ENCODE results near the gene FOXC2. TPM values are rescaled to one million over a fixed set of nuclear protein-coding genes. Genes with fewer than 3 reads are reported as not detected.

FOXC2 gene
- total RNA-seq, 4 donors from 2014 or later = 0.09 to 0.57 (median 0.40) TPM

DNA sequence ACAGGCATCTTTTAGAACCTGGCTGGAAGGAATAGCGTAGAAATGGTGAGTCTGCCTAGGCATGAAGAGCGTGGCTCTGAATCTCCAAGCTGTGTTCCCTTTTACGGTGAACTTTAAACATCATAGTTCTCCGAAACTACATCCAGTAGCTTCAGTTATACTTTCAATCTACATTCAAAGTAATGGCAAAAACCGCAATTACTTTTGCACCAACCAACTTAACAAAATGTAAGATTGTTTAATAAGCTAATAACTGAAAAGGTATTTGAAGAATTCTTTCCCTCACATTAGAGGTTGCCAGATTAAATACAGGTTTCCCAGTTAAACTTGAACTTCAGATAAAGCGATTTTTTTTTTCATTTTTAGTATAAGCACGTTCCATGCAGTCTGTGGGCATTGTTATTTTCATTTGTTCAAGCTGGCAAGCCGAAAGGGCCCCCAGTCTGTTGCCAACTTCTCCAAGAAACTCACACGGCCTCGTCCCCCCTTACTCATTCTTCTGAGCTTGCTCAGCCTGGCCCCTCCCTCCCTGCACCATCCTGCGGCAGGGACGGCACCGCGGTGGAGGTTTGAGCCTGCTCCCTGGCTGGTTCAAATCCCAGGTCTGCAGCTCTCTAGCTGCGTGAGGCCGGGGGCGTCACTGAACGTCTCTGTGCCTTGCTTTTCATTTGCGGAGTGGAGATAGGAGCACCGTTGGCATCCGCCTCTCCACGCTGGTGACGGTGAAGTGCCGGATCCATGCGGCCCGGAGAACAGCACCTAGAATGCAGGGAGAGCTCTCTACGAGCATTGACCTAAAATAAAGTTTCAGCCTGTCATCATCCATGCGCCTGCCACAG lies 8.1 kb upstream of the FOXC2 start:
- H3K9me3 ChIP-seq = no peaks in the 10 kb centered on the region
- intact Hi-C loops (cut with DNase I) = no loop called here
- H3K27me3 ChIP-seq = peaks cover 0 to 55% (median 0%) of the 10 kb centered on the region in 4 donors
- peaks cover 10 to 26% (median 12%) of the 10 kb centered on the region in 3 donors for H3K4me1 ChIP-seq
- no peaks in the 10 kb centered on the region for H3K36me3 ChIP-seq
- 68 to 69% methylated on average over 26 of the region's 28 CpGs for WGBS, 2 donors
- H3K27ac ChIP-seq = no peak overlapping the region
- no peak for DNase-seq
- TF ChIP-seq, protein P1, sequence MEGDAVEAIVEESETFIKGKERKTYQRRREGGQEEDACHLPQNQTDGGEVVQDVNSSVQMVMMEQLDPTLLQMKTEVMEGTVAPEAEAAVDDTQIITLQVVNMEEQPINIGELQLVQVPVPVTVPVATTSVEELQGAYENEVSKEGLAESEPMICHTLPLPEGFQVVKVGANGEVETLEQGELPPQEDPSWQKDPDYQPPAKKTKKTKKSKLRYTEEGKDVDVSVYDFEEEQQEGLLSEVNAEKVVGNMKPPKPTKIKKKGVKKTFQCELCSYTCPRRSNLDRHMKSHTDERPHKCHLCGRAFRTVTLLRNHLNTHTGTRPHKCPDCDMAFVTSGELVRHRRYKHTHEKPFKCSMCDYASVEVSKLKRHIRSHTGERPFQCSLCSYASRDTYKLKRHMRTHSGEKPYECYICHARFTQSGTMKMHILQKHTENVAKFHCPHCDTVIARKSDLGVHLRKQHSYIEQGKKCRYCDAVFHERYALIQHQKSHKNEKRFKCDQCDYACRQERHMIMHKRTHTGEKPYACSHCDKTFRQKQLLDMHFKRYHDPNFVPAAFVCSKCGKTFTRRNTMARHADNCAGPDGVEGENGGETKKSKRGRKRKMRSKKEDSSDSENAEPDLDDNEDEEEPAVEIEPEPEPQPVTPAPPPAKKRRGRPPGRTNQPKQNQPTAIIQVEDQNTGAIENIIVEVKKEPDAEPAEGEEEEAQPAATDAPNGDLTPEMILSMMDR (IDR thresholded peaks at IDR 0.05) = no peak
- no peak for TF ChIP-seq POLR2A (IDR thresholded peaks at IDR 0.05)
- no peak overlapping the region for H3K4me3 ChIP-seq

GRCh38 chr16:86559802-86560305 lies 6.8 kb upstream of the FOXC2 start:
- peaks cover 11 to 22% (median 11%) of the 10 kb centered on the region in 3 donors for H3K4me1 ChIP-seq
- DNase-seq = no peak
- peaks cover 7 to 65% (median 9%) of the 10 kb centered on the region in 4 donors for H3K27me3 ChIP-seq
- H3K9me3 ChIP-seq = no peaks in the 10 kb centered on the region
- H3K4me3 ChIP-seq = no peak overlapping the region
- H3K27ac ChIP-seq = no peak overlapping the region
- intact Hi-C loops (cut with DNase I) = loop anchor here (5.0 to 10.0 kb wide), 2 partner anchors 502 to 725 kb away; no protein-coding TSS in a partner anchor
- TF ChIP-seq POLR2A (IDR thresholded peaks at IDR 0.05) = no peak
- TF ChIP-seq, protein P1 (IDR thresholded peaks at IDR 0.05) = no peak
- 53 to 79% methylated on average over 4 to 9 of the region's 9 CpGs for WGBS, 2 donors
- H3K36me3 ChIP-seq = no peaks in the 10 kb centered on the region

DNA sequence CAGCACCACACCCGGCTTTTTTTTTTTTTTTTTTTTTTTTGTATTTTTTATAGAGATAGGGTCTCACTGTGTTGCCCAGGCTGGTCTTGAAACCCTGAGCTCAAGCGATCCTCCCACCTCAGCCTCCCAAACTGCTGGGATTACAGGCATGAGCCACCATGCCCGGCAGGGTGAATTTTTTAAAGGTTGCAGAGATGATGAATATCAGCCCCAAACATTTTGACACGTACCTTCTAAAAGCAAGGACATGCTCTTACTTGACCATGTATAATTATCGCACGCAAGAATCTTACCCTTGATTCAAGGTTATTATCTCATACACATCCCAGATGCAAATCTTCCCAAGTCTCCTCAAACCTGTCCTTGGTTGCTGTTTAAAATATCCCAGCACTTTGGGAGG lies 4.3 kb upstream of the FOXC2 start:
- Histone ChIP-seq H3K27me3 (peaks cover 15 to 90% (median 22%) of the 10 kb centered on the region in 4 donors), H3K4me1 (peaks cover 4 to 32% (median 8%) of the 10 kb centered on the region in 3 donors), H3K9me3 (no peaks in the 10 kb centered on the region), H3K4me3 (no peak overlapping the region), H3K27ac (no peak overlapping the region), H3K36me3 (no peaks in the 10 kb centered on the region)
- no peak for DNase-seq
- TF ChIP-seq, protein P1 (IDR thresholded peaks at IDR 0.05) = no peak
- TF ChIP-seq POLR2A (IDR thresholded peaks at IDR 0.05) = no peak
- intact Hi-C loops (cut with DNase I) = loop anchor here (5.0 to 10.0 kb wide), 2 partner anchors 500 to 722 kb away; no protein-coding TSS in a partner anchor
- WGBS, 2 donors = 30 to 74% methylated on average over 5 of the region's 6 CpGs

DNA sequence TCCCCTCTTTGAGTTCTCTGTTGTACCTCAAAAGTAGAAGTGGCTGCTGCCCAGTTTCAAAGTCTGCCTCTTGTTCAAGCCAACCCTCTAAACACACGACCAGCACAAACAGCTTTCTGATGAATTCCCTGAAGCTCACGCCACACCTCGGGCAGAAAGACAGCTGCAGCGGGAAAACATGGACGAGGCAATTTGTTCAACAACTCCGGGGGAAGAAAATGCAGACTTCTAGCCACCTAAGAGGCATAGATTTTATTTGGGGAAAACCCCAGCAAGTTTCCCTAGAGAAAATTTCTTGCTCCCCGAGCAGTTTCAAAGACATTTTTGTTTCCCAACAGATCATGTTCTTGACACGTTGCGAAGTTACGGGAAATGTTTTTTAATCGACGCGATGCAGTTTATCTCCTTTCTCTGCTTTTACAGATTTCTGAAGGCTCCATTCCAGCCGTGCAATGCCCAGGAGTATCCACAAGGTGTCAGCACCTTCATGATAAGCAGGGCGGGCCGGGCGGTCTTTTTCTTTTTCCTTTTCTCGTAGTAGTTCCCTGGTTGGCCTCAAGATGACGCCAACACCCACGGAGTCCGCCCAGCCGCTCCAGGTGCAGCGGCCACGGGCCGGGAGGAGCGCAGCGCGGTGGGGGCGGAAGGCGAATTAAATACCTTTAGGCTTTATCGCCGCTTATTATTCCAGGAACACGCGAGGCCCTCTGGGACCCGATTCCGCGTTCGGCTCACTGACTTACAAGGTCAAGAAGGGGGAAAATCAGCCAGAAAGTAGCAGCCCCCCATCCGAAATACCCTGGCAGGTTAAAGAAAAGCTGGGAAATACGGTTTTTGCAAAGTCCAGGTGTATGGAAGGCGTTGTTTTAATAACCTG lies 2.9 kb upstream of the FOXC2 start:
- Histone ChIP-seq H3K9me3 (no peaks in the 10 kb centered on the region), H3K4me1 (peaks cover 4 to 41% (median 8%) of the 10 kb centered on the region in 3 donors), H3K27ac (no peak overlapping the region), H3K36me3 (no peaks in the 10 kb centered on the region), H3K27me3 (peaks cover 17 to 94% (median 30%) of the 10 kb centered on the region in 4 donors), H3K4me3 (peak overlapping the region in 1 of 4 donors; percentile 31)
- TF ChIP-seq, protein P1 (IDR thresholded peaks at IDR 0.05) = peak; percentile 100
- no peak for TF ChIP-seq POLR2A (IDR thresholded peaks at IDR 0.05)
- WGBS, 2 donors = 1% methylated on average over 31 to 41 of the region's 41 CpGs
- intact Hi-C loops (cut with DNase I) = loop anchor here (5.0 to 10.0 kb wide), 2 partner anchors 499 to 721 kb away; no protein-coding TSS in a partner anchor
- DNase-seq = peak; percentile 35

All from esophagus squamous epithelium (tissue), 5 donors.